NCI-H2107 (cell line): ENCODE measurements around the gene SMG5.

ENCODE experiments used
- DNase-seq: peaks from one replicate; lab custom pipeline; 2025; lab: John Stamatoyannopoulos, UW

Gene SMG5

DNA sequence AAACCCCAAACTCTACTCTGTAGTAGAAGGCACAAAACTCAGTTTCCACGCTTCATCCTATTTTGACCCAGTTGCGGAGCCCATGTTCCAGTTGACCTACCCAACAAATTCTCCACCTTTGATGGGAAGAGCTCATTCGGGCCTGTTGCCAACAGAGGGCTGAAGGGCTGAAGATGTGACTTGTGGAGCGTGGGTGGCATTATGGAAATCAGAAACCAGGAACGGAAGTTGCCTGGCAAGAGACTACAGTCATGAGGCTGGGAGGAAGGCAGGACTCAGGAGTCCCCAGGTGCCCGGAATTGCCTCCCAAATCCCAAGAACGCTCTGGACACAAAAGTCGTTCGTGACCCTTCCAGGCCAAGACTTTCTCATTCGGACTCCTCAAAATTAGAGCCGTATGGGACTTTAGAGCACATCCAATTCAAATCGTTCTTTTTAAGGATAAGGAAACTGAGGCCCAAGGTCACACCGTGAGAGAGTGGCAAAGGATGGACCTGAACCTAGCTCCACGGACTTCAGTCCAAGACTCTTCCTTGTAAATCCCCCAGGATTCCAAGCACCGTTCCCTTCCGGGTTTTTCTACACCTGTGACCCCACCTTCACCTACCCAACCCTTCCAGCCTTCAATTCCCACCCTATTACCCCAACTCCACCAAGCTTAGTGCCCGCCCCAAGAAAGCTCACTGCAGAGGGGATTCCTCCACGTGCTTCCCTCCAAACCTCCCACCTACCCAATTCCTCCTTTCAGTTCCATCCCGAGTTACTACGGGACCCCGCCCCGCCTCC, 739 bp downstream of the SMG5 start:
- no peak for DNase-seq

- DNase-seq = no peak
Measured at GRCh38 chr1:156281281-156281680, 1.3 kb downstream of the SMG5 start.

DNA sequence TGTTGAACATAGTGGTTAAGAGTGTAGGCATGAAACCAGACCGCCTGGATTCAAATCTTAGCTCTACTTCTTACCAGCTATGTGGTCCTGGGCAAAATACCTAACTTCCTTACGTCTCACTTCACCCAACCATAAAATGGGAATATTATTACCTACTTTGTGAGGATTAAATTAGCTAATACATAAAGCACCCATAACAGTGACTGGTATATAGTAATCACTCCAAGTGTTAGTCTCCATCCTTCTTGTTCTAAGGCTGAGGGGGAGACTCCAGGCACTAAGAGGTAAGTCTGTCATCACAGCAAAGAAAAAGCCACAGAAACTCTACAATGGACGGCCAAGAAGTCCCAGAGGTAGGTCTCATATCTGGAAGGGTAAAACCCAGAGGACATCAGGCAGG, 2.8 kb downstream of the SMG5 start:
- DNase-seq = no peak

- no peak for DNase-seq
Measured at GRCh38 chr1:156276966-156277381, 5.7 kb downstream of the SMG5 start.

- no peak for DNase-seq
Measured at GRCh38 chr1:156276532-156276931, 6.1 kb downstream of the SMG5 start.

GRCh38 chr1:156270314-156270713, 12.3 kb downstream of the SMG5 start:
- DNase-seq = no peak

DNA sequence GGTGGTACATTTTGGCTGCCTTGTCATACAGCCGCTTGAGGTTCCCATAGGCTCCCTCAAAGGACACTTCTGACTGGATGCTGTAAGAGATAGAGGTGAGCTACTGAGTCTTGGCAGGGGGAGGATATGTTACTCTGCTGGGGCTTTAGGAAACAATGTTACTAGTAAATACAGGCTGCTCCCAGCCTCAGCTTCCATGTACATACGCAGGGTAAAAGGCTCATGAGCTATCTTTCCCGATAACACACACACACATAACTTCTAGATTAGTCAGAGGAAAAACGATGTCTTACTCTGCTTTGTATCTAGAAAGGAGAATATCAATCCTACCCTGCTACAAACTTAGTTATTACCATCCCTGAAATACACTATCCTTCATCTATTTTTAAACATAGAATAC, 14.3 kb downstream of the SMG5 start:
- DNase-seq = no peak

DNA sequence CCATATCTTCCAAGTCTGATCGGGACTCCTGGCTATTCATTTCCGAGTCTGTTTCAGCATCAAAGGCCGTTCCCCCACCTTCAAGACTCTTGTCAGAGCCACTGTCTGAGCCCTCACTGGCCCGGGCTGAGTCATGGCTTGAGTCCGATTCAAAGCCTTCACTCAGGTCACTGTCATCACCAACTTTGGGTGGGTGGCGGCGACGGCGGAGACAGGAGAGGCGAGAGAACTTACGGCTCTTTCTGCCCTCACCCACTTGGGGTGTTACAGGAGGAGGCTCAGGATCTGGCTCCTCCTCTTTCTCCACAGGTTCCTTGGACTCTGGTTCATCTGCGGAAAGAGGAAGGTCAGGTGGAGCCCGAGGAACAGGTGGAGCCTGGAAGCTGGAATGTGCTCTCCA, 16.6 kb downstream of the SMG5 start:
- no peak for DNase-seq

GRCh38 chr1:156263288-156263655, 19.4 kb downstream of the SMG5 start:
- no peak for DNase-seq

- DNase-seq = no peak
Measured at GRCh38 chr1:156262461-156263287, 20.0 kb downstream of the SMG5 start.

DNA sequence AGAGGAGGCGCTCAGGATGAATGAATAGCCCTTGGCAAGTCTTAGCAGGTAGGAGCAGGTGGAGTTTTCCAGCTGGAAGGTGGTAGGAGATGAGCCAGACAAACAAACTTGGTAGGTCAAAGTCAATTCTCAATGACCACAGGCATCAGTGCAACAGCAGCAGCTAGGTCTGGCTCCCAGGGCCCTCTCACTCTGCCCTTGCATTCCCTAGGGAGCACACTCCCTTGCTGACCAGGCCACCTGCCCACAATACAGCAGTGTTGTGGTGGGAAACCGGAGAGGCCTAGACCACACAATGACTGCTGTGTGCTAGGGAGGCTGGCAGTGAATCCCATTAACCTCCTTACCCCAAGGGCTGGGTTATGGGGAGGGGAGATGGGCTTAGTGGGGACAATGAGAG, 21.7 kb downstream of the SMG5 start:
- no peak for DNase-seq

DNA sequence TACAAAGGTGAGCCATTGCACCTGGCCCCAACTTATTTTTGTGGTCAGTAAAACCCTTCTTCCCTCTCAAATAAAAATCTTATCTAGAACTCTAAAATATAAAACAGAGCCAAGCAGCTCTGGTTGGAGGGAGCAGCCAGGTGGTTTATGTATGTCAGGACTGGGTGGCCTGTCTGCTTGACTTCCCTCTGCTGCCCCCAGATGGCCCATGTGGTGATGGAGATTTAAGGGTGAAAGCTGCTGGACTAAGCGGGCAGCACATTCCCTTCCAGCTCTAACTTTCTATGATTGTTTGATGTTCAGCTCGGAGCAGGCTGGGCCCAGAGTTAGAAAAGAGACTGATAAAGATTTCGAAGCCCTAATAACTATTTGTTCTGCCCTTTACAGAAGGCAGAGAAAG, 22.8 kb downstream of the SMG5 start:
- no peak for DNase-seq

- no peak for DNase-seq
Measured at GRCh38 chr1:156258859-156259258, 23.8 kb downstream of the SMG5 start.

- no peak for DNase-seq
Measured at GRCh38 chr1:156257711-156258110, 24.9 kb downstream of the SMG5 start.

DNA sequence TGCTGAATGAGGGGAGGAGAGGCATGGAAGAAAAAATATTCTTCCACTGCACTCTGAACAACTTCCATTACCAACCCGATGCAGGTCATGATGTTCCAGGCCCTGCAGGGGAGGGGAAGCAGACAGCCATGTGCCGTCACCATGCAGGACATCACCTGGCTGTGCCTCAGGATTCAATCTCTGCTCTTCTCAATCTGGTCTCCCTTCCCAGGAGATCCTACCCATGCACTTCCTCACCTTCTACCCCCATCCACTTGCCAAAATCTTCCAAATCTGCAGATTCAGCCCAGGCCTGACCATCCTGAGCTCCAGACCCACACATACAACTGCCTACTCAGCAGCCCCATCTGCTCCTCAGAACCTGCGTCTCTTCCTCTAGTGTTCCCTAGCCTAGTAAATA, 29.0 kb downstream of the SMG5 start:
- no peak for DNase-seq

GRCh38 chr1:156251527-156251926, 31.1 kb downstream of the SMG5 start:
- DNase-seq = no peak

GRCh38 chr1:156249593-156249992, 33.0 kb downstream of the SMG5 start:
- no peak for DNase-seq

DNA sequence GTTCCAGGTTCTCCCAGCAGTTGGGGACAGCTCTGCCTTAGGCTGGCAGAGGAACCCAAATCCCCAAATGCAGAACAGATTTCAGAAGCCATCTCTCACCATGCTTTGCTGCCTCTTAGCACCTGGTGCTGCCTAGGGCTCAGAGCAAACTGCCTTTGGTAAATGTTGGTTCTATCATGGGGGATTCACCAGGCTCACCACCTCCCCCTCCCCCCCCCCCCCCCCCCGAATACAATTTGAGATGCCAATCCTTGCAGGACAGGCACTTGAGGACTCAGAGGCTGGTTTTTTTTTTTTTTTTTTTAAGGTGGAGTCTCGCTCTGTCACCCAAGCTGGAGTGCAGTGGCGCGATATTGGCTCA, 34.3 kb downstream of the SMG5 start:
- DNase-seq = no peak

DNA sequence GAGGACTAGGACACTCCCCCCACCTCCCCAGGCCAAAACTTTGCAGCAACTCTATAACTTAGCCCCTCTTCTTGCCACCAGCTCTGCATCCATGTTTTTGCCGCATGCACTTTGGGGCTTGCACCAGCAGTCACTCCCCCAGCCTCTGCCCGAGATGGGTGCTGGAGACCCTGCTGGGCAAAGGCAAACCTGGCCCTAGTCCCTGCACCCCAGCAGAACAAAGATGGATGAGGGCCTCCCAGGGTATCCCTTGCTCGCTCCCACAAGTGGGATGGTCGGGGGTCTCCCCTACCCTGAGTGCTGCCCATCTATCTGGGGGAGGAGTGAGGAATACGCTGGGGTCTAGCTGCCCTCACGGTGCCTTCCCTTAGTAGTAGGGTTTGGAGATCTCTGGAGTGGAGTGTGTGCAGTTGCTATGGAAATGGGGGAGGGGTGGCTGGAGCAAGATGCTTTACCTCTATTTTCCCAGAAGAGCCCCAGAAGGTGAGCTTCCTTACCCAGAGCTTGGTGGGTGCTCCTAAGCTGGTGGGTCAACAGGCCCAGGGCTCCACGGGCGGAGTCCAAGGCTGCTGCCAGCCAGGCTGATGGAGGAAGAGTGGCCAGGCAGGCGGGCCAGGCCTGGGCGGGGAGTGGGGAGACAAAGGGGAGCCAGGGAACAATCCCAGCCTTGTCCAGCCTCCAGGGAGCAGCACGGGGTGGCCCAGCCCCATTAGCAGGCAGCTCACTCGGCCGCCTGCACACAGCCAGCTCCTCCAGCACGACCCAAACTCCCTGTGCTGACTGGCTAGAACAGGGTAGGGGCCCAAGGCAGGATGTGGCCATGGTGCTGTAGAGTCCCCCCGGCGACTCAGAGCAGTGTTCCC, 34.9 kb downstream of the SMG5 start, which contains the start of gene PAQR6:
TSS of gene PAQR6 (minus strand) at position 597 of the 863 bp plus-strand sequence. CDS start 1,325 bp downstream, outside the sequence.
- no peak for DNase-seq

GRCh38 chr1:156246781-156247459, 35.7 kb downstream of the SMG5 start:
- no peak for DNase-seq

- no peak for DNase-seq
Measured at GRCh38 chr1:156246241-156246780, 36.3 kb downstream of the SMG5 start.
